SU-DHL-6 (cell line): ENCODE results near the gene FCMR.

Experiments
- H2AFZ ChIP-seq: fragments of 200-600 bp; sonication (generic); 2 replicates; pipeline ENCODE4 v1.6.1; 2014; ENCODE audit warnings: low read depth, mild to moderate bottlenecking, moderate library complexity, mixed read lengths, antibody characterized with exemption, low read length; ENCODE audit not compliant: severe bottlenecking
- H3F3A ChIP-seq: fragments of 200-600 bp; shearing (Covaris generic); 2 replicates; pipeline ENCODE4 v1.6.0; 2016; ENCODE audit warnings: antibody characterized with exemption, mild to moderate bottlenecking; ENCODE audit not compliant: insufficient read depth
- H3K27ac ChIP-seq: fragments of 200-600 bp; sonication (generic); 2 replicates; pipeline ENCODE4 v1.5.1; 2016; ENCODE audit warnings: low read depth, mild to moderate bottlenecking, low read length, moderate library complexity, mixed read lengths
- H3K27me3 ChIP-seq: fragments of 200-600 bp; sonication (generic), shearing (Covaris generic); 2 replicates; pipeline ENCODE4 v1.6.0; 2014; ENCODE audit warnings: mild to moderate bottlenecking, low read length
- H3K36me3 ChIP-seq: fragments of 200-600 bp; sonication (generic); 2 replicates; pipeline ENCODE4 v1.6.1; 2014; ENCODE audit warnings: mild to moderate bottlenecking, low read length, mixed read lengths
- H3K4me2 ChIP-seq: fragments of 300-600, 200-600 bp; shearing (Covaris generic), sonication (generic); 2 replicates; pipeline ENCODE4 v1.6.0; 2014; ENCODE audit warnings: low read length, low read depth, mild to moderate bottlenecking; ENCODE audit not compliant: poor library complexity, severe bottlenecking
- H3K4me3 ChIP-seq: fragments of 200-600 bp; sonication (generic); 2 replicates; pipeline ENCODE4 v1.5.1; 2014; ENCODE audit warnings: antibody characterized with exemption, low read length, mild to moderate bottlenecking, mixed read lengths; ENCODE audit not compliant: insufficient read depth, poor library complexity, severe bottlenecking
- H3K79me2 ChIP-seq: fragments of 200-600 bp; sonication (generic); 2 replicates; pipeline ENCODE4 v1.6.1; 2014; ENCODE audit warnings: mild to moderate bottlenecking, low read length, moderate library complexity; ENCODE audit not compliant: insufficient read depth
- H3K9ac ChIP-seq: fragments of 200-600 bp; sonication (generic); 2 replicates; pipeline ENCODE4 v1.7.0; 2014; ENCODE audit warnings: mild to moderate bottlenecking, low read length
- H3K9me2 ChIP-seq: fragments of 200-600 bp; sonication (generic); replicated peaks from 2 replicates; pipeline ENCODE4 v1.6.1; 2014; ENCODE audit warnings: low read length; ENCODE audit not compliant: insufficient read depth
- H3K9me3 ChIP-seq: fragments of 200-600 bp; sonication (generic); 2 replicates; pipeline ENCODE4 v1.6.1; 2014; ENCODE audit warnings: low read length, mixed read lengths; ENCODE audit not compliant: insufficient read depth
- H4K20me1 ChIP-seq: fragments of 200-600 bp; sonication (generic); 2 replicates; pipeline ENCODE4 v1.6.1; 2014; ENCODE audit warnings: low read depth, mild to moderate bottlenecking, antibody characterized with exemption, low read length, moderate library complexity, mixed read lengths
- CTCF ChIP-seq: fragments of 200-600 bp; sonication (generic); IDR thresholded peaks from one replicate; pipeline ENCODE4 v1.5.1; 2017; ENCODE audit warnings: antibody characterized with exemption, mild to moderate bottlenecking, low read length, moderate library complexity; ENCODE audit not compliant: insufficient read depth, poor library complexity, severe bottlenecking
- EZH2phosphoT487 ChIP-seq: fragments of 200-600 bp; sonication (generic), shearing (Covaris generic); conservative IDR thresholded peaks from 2 replicates; pipeline ENCODE4 v1.6.1; 2018; ENCODE audit warnings: mild to moderate bottlenecking, antibody characterized with exemption, low read length, moderate library complexity, mixed read lengths

Gene FCMR, protein sequence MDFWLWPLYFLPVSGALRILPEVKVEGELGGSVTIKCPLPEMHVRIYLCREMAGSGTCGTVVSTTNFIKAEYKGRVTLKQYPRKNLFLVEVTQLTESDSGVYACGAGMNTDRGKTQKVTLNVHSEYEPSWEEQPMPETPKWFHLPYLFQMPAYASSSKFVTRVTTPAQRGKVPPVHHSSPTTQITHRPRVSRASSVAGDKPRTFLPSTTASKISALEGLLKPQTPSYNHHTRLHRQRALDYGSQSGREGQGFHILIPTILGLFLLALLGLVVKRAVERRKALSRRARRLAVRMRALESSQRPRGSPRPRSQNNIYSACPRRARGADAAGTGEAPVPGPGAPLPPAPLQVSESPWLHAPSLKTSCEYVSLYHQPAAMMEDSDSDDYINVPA

DNA sequence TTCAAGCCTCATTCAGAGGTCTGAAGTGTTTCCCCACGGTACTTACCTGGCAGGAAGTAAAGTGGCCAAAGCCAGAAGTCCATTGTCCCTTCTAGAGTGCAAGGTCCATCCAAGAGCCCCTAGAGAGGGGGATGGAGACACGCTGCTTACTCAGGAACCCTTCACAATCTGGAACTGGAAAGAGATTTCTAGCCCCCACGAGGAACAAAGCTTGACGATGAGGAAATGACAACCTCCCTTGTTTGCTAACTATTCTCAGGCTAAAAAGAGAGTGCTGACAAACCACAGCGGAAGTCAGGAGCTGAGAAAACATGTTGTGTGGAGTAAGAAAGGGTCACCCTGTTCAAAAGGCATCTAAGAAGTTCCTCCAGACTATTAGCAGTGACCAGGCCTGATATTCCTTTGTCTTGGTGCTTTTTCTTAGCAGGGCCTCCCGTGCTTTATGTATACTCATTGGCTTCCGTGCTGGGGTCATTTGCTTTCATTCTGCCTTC is at the start of gene FCMR:
Gene FCMR (minus strand): TSS at position 170 of the 494 bp plus-strand sequence. CDS start 87 bp downstream, at position 83.
- Histone ChIP-seq H3K4me3 (peak within 1 kb of the TSS; percentile 20), H3F3A (peaks cover 6% of the 10 kb centered on the region; the same call in 1 of the 2 replicates), H3K36me3 (no peaks in the 10 kb centered on the region), H4K20me1 (no peaks in the 10 kb centered on the region), H3K9me2 (no peaks in the 10 kb centered on the region), H3K27me3 (no peaks in the 10 kb centered on the region), H3K9me3 (no peaks in the 10 kb centered on the region), H3K9ac (peak within 1 kb of the TSS; percentile 11; the same call in 1 of the 2 replicates), H3K79me2 (no peaks in the 10 kb centered on the region), H3K27ac (peak within 1 kb of the TSS; percentile 57), H2AFZ (no peak within 1 kb of the TSS), H3K4me2 (peak within 1 kb of the TSS; percentile 50)
- TF ChIP-seq CTCF = no peak
- no peak for TF ChIP-seq EZH2phosphoT487

DNA sequence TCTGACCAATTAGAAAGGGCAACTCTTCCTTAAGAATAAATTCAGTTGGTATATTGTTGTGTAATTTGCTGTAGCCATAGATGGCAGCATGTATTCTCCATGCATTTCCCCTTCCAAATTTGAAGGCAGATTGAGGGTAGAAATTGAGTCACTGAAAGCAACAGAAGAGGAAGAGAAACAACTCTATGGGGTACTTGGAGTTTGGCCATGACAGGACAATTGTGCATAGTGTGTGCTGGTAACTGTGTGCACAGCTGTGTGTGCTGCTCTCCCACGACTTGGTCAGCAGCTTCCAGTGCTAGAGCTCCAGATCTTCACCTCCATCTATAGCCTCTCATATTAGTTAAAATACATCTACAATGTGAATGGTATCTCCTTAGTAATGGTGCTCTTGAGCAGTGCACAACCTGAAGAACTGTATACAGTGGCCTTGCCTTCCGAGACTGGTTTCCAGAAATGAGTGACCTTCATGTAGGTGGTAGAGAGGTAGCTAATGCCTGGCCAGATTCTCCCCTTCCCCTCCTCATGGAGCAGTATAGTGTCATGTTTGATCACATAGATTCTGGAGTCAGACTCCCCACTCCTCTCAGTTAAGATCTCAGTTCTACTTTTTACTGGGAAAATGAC is 49.4 kb upstream of the FCMR start:
- H3K4me3 ChIP-seq = no peak overlapping the region
- no peaks in the 10 kb centered on the region for H3K27me3 ChIP-seq
- no peaks in the 10 kb centered on the region for H3K9me3 ChIP-seq
- H3K79me2 ChIP-seq = no peaks in the 10 kb centered on the region
- no peaks in the 10 kb centered on the region for H3K36me3 ChIP-seq
- no peaks in the 10 kb centered on the region for H3F3A ChIP-seq
- no peak overlapping the region for H3K9ac ChIP-seq
- H3K27ac ChIP-seq = no peak overlapping the region
- no peak for TF ChIP-seq CTCF
- no peak for TF ChIP-seq EZH2phosphoT487
- H4K20me1 ChIP-seq = no peaks in the 10 kb centered on the region
- no peak overlapping the region for H2AFZ ChIP-seq
- H3K4me2 ChIP-seq = no peak overlapping the region
- H3K9me2 ChIP-seq = no peaks in the 10 kb centered on the region

- no peak for TF ChIP-seq CTCF
- TF ChIP-seq EZH2phosphoT487 = no peak
- no peak within 1 kb of the TSS for H3K4me3 ChIP-seq
- no peaks in the 10 kb centered on the region for H4K20me1 ChIP-seq
- H3K4me2 ChIP-seq = no peak within 1 kb of the TSS
- no peak within 1 kb of the TSS for H2AFZ ChIP-seq
- no peaks in the 10 kb centered on the region for H3K79me2 ChIP-seq
- no peaks in the 10 kb centered on the region for H3K27me3 ChIP-seq
- no peak within 1 kb of the TSS for H3K27ac ChIP-seq
- H3F3A ChIP-seq = no peaks in the 10 kb centered on the region
- no peaks in the 10 kb centered on the region for H3K36me3 ChIP-seq
- no peaks in the 10 kb centered on the region for H3K9me2 ChIP-seq
- H3K9ac ChIP-seq = no peak within 1 kb of the TSS
- H3K9me3 ChIP-seq = no peaks in the 10 kb centered on the region
These were observed 48.7 kb upstream of the FCMR start, which contains the start of gene FCAMR for GRCh38 chr1:206970446-206970845. Gene FCAMR, minus strand, starts transcription at chr1:206970460. Its CDS starts 335 bp downstream, at chr1:206970125.
